Natural killer cell (primary cell): ENCODE measurements around the gene MRPL2. TPM values are rescaled to one million over a fixed set of nuclear protein-coding genes. Genes with fewer than 3 reads are reported as not detected.

ENCODE experiments used
- ATAC-seq, 3 donors: fragments of 150-1000 bp in 2 of 3; fragments of 200-7000 bp in 1 of 3; cut with Tn5 transposase; 1 replicate in 1 of 3; 2 replicates in 2 of 3; pipeline ENCODE4 v1.10.0; 2021; ENCODE audit warnings: mild to moderate bottlenecking in 2 of 3, moderate library complexity in 2 of 3
- DNase-seq, 2 donors: peaks; one replicate each; pipeline versions ENCODE4 v3.0.0 to v3.0.0-alpha.2; 2013 to 2021; ENCODE audit warnings: mixed read lengths in 1 of 2
- H3K27ac ChIP-seq: one replicate; pipeline ENCODE4 v1.5.1; 2013; ENCODE audit warnings: mild to moderate bottlenecking, low read length
- H3K27me3 ChIP-seq: one replicate; pipeline ENCODE4 v1.6.1; 2013; ENCODE audit warnings: low read length; ENCODE audit not compliant: control insufficient read depth, insufficient read depth
- H3K36me3 ChIP-seq: one replicate; pipeline ENCODE4 v1.6.1; 2013; ENCODE audit warnings: low read length; ENCODE audit not compliant: control insufficient read depth, insufficient read depth
- H3K4me1 ChIP-seq: one replicate; pipeline ENCODE4 v1.6.1; 2013; ENCODE audit warnings: low read length; ENCODE audit not compliant: control insufficient read depth, insufficient read depth
- H3K4me3 ChIP-seq: one replicate; pipeline ENCODE4 v1.5.1; 2013; ENCODE audit warnings: low read length
- H3K9me3 ChIP-seq: one replicate; pipeline ENCODE4 v1.6.1; 2013; ENCODE audit warnings: low read length; ENCODE audit not compliant: control insufficient read depth, insufficient read depth
- H3K27ac Mint-ChIP-seq, 2 donors: one replicate each; pipeline ENCODE4 v1.8.0; 2022; ENCODE audit warnings: mild to moderate bottlenecking in 2 of 2, mixed read lengths in 2 of 2, moderate library complexity in 1 of 2
- H3K27me3 Mint-ChIP-seq, 2 donors: one replicate each; pipeline ENCODE4 v1.8.0; 2022; ENCODE audit warnings: low read depth in 2 of 2, mixed read lengths in 2 of 2
- H3K36me3 Mint-ChIP-seq: one replicate; pipeline ENCODE4 v1.8.0; 2022; ENCODE audit warnings: mixed read lengths
- H3K4me1 Mint-ChIP-seq, 2 donors: one replicate each; pipeline ENCODE4 v1.8.0; 2022; ENCODE audit warnings: mixed read lengths in 2 of 2
- H3K4me3 Mint-ChIP-seq: one replicate; pipeline ENCODE4 v1.8.0; 2022; ENCODE audit warnings: mild to moderate bottlenecking, moderate library complexity, mixed read lengths
- H3K9me3 Mint-ChIP-seq, 2 donors: one replicate each; pipeline ENCODE4 v1.8.0; 2022; ENCODE audit warnings: mixed read lengths in 2 of 2
- WGBS: methylation state at CpG from one replicate; pipeline ENCODE4 v1.1.7; 2013; ENCODE audit warnings: missing lambda C conversion rate; ENCODE audit not compliant: insufficient coverage; 5-methylcytosine and 5-hydroxymethylcytosine counted together
- intact Hi-C: fragments of 100-400 bp; cut with micrococcal nuclease; formaldehyde crosslinking; loops from one replicate; pipeline ENCODE4 v1.14.2; 2022
- total RNA-seq, 4 donors: library from RNA; stranded (reverse); fragments of 120-200 nt in 1 of 4; gene quantifications; one replicate each; pipeline versions ENCODE4 v1.2.3 to v1.2.4, GENCODE V29; 2013 to 2022
- TF ChIP-seq, protein P1 (sequence below): fragments of 200-600 bp; IDR thresholded peaks from one replicate; pipeline ENCODE4 v1.8.0; 2022; ENCODE audit warnings: antibody characterized with exemption

The MRPL2 gene
- total RNA-seq, 3 donors from 2014 or later (not counting 1 experiment from before 2014, with no cell fraction given) = 33.4 to 38.4 (median 33.9) TPM

DNA sequence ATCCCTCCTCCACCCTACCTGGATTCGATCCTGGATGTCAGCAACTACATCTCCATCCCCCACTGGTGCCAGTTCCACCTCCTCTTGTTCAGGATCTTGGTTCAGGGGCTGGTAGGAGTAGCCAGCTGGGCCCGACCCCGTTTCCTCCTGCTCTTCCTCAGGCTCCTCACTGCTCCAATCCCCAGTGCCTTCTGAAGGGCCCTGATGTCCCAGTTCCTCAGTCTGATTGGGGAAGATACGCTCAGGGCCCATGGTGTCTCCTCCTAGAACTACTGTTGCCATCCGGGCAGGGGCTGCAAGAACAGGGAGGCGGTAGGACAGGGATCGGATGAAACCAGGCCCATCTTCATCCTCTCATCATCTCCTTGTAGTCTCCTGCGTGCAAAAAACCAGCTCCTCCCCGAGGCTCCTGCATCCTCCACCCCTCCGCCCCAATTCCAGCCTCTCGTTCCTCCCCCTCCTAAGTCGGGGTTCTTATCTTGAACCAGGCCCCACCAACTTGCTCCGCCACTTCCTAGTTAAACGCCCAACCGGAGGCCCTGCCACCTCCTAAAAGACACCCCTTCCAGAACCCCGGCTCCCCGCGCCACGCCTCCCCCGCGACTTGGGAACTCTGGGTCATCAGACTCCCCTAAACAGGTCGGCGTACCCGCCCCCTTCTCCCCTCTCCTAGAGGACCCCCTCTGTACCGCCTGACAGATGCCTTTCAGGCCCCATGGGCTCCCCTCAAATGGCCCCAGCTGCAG, 46.0 kb downstream of the MRPL2 start:
- H3K4me1 ChIP-seq = peaks cover 40% of the 10 kb centered on the region
- no peaks in the 10 kb centered on the region for H3K27me3 ChIP-seq
- Mint-ChIP-seq H3K27ac (peak overlapping the region; percentile 87 to 93), H3K4me3 (peak overlapping the region; percentile 97), H3K9me3 (no peaks in the 10 kb centered on the region), H3K4me1 (peaks cover 36 to 59% of the 10 kb centered on the region in 2 donors), H3K36me3 (no peaks in the 10 kb centered on the region), H3K27me3 (no peaks in the 10 kb centered on the region)
- H3K4me3 ChIP-seq = peak overlapping the region; percentile 78
- peaks cover 44% of the 10 kb centered on the region for H3K36me3 ChIP-seq
- DNase-seq = no peak
- no peaks in the 10 kb centered on the region for H3K9me3 ChIP-seq
- no peak for ATAC-seq
- intact Hi-C loops = no loop called here
- WGBS = 6% methylated on average over 25 of the region's 25 CpGs
- TF ChIP-seq, protein P1, sequence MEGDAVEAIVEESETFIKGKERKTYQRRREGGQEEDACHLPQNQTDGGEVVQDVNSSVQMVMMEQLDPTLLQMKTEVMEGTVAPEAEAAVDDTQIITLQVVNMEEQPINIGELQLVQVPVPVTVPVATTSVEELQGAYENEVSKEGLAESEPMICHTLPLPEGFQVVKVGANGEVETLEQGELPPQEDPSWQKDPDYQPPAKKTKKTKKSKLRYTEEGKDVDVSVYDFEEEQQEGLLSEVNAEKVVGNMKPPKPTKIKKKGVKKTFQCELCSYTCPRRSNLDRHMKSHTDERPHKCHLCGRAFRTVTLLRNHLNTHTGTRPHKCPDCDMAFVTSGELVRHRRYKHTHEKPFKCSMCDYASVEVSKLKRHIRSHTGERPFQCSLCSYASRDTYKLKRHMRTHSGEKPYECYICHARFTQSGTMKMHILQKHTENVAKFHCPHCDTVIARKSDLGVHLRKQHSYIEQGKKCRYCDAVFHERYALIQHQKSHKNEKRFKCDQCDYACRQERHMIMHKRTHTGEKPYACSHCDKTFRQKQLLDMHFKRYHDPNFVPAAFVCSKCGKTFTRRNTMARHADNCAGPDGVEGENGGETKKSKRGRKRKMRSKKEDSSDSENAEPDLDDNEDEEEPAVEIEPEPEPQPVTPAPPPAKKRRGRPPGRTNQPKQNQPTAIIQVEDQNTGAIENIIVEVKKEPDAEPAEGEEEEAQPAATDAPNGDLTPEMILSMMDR = no peak
- peak overlapping the region; percentile 22 for H3K27ac ChIP-seq

- H3K36me3 Mint-ChIP-seq = no peaks in the 10 kb centered on the region
- H3K27me3 ChIP-seq = no peaks in the 10 kb centered on the region
- H3K27me3 Mint-ChIP-seq = no peaks in the 10 kb centered on the region
- TF ChIP-seq, protein P1 = no peak
- H3K9me3 ChIP-seq = no peaks in the 10 kb centered on the region
- no peak overlapping the region for H3K27ac ChIP-seq
- H3K4me1 Mint-ChIP-seq = peaks cover 30 to 54% of the 10 kb centered on the region in 2 donors
- peak overlapping the region; percentile 87 to 93 for H3K27ac Mint-ChIP-seq
- ATAC-seq (no peak), DNase-seq (no peak)
- no peaks in the 10 kb centered on the region for H3K9me3 Mint-ChIP-seq
- no peak overlapping the region for H3K4me3 ChIP-seq
- intact Hi-C loops = no loop called here
- peak overlapping the region; percentile 49 for H3K4me3 Mint-ChIP-seq
- peaks cover 40% of the 10 kb centered on the region for H3K4me1 ChIP-seq
- 95% methylated on average over 6 of the region's 6 CpGs for WGBS
- H3K36me3 ChIP-seq = peaks cover 45% of the 10 kb centered on the region
Observed at GRCh38 chr6:43012364-43012763, 46.9 kb downstream of the MRPL2 start.

GRCh38 chr6:43011207-43011606, 48.0 kb downstream of the MRPL2 start:
- H3K4me1 Mint-ChIP-seq = peaks cover 26 to 43% of the 10 kb centered on the region in 2 donors
- no peak overlapping the region for H3K4me3 ChIP-seq
- H3K27me3 Mint-ChIP-seq = no peaks in the 10 kb centered on the region
- H3K9me3 ChIP-seq = no peaks in the 10 kb centered on the region
- DNase-seq (no peak), ATAC-seq (no peak)
- intact Hi-C loops = no loop called here
- H3K36me3 ChIP-seq = peaks cover 50% of the 10 kb centered on the region
- no peak overlapping the region for H3K27ac ChIP-seq
- H3K27me3 ChIP-seq = no peaks in the 10 kb centered on the region
- no peak overlapping the region for H3K4me3 Mint-ChIP-seq
- WGBS = 91% methylated on average over 6 of the region's 6 CpGs
- no peaks in the 10 kb centered on the region for H3K36me3 Mint-ChIP-seq
- H3K27ac Mint-ChIP-seq = peak overlapping the region in 1 of 2 donors; percentile 93
- TF ChIP-seq, protein P1 = no peak
- peaks cover 33% of the 10 kb centered on the region for H3K4me1 ChIP-seq
- H3K9me3 Mint-ChIP-seq = no peaks in the 10 kb centered on the region

GRCh38 chr6:43009124-43009523, 50.1 kb downstream of the MRPL2 start:
- H3K4me1 ChIP-seq = peaks cover 16% of the 10 kb centered on the region
- TF ChIP-seq, protein P1 = no peak
- no peaks in the 10 kb centered on the region for H3K9me3 ChIP-seq
- H3K4me3 Mint-ChIP-seq = no peak overlapping the region
- H3K27ac ChIP-seq = no peak overlapping the region
- peaks cover 55% of the 10 kb centered on the region for H3K36me3 ChIP-seq
- no peaks in the 10 kb centered on the region for H3K27me3 Mint-ChIP-seq
- no peak overlapping the region for H3K27ac Mint-ChIP-seq
- H3K4me1 Mint-ChIP-seq = peaks cover 13 to 34% of the 10 kb centered on the region in 2 donors
- no peaks in the 10 kb centered on the region for H3K36me3 Mint-ChIP-seq
- WGBS = 76% methylated on average over 6 of the region's 6 CpGs
- ATAC-seq (no peak), DNase-seq (peak in 1 of 2 donors; percentile 60)
- H3K4me3 ChIP-seq = no peak overlapping the region
- intact Hi-C loops = no loop called here
- no peaks in the 10 kb centered on the region for H3K9me3 Mint-ChIP-seq
- no peaks in the 10 kb centered on the region for H3K27me3 ChIP-seq
